WERI-Rb-1 (cell line): ENCODE measurements around the gene CEP97.

Experiments used
- DNase-seq: peaks from one replicate; pipeline ENCODE4 v3.0.0-alpha.2; 2020
- H3K27ac ChIP-seq: fragments of 250-450 bp; sonication (Bioruptor Pico); 2 replicates; pipeline ENCODE4 v1.5.1; 2020; ENCODE audit warnings: mild to moderate bottlenecking, moderate library complexity
- H3K27me3 ChIP-seq: fragments of 250-450 bp; sonication (Bioruptor Pico); 2 replicates; pipeline ENCODE4 v1.5.1; 2021; ENCODE audit warnings: mild to moderate bottlenecking, low read depth, moderate library complexity; ENCODE audit not compliant: insufficient read depth, severe bottlenecking
- H3K36me3 ChIP-seq: fragments of 250-450 bp; sonication (Bioruptor Pico); 2 replicates; pipeline ENCODE4 v1.5.1; 2020; ENCODE audit warnings: mild to moderate bottlenecking, moderate library complexity
- H3K4me3 ChIP-seq: 2 replicates; pipeline ENCODE4 v1.5.1; 2011; ENCODE audit warnings: low read depth, mild to moderate bottlenecking, control low read depth, low read length
- H3K9me3 ChIP-seq: fragments of 250-450 bp; sonication (Bioruptor Pico); 2 replicates; pipeline ENCODE4 v1.5.1; 2021; ENCODE audit warnings: mild to moderate bottlenecking, moderate library complexity; ENCODE audit not compliant: severe bottlenecking
- TF ChIP-seq, protein P1 (sequence below): IDR thresholded peaks from 2 replicates; pipeline ENCODE4 v1.5.1; 2011; ENCODE audit warnings: low read depth, mild to moderate bottlenecking, control low read depth, inconsistent platforms, low read length

The CEP97 gene

DNA sequence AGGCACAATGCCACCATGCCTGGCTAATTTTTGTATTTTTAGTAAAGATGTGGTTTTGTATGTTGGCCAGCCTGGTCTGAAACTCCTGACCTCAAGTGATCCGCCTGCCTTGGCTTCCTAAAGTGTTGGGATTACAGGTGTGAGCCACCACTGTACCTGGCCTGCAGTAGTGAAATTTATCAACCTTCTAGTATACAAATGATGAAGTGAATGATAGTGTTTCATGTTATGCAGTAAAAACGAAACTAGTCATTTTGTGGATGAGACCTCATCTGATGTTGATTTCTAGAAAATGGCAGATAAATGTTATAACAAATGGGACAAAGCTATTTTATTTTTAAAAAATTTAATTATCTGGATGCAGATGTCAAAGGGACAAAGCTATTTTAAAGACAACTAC, 87.5 kb downstream of the CEP97 start:
- Histone ChIP-seq H3K4me3 (no peak overlapping the region), H3K36me3 (no peaks in the 10 kb centered on the region), H3K27me3 (no peaks in the 10 kb centered on the region), H3K9me3 (no peaks in the 10 kb centered on the region), H3K27ac (no peak overlapping the region)
- TF ChIP-seq, protein P1, sequence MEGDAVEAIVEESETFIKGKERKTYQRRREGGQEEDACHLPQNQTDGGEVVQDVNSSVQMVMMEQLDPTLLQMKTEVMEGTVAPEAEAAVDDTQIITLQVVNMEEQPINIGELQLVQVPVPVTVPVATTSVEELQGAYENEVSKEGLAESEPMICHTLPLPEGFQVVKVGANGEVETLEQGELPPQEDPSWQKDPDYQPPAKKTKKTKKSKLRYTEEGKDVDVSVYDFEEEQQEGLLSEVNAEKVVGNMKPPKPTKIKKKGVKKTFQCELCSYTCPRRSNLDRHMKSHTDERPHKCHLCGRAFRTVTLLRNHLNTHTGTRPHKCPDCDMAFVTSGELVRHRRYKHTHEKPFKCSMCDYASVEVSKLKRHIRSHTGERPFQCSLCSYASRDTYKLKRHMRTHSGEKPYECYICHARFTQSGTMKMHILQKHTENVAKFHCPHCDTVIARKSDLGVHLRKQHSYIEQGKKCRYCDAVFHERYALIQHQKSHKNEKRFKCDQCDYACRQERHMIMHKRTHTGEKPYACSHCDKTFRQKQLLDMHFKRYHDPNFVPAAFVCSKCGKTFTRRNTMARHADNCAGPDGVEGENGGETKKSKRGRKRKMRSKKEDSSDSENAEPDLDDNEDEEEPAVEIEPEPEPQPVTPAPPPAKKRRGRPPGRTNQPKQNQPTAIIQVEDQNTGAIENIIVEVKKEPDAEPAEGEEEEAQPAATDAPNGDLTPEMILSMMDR: no peak
- DNase-seq: no peak

GRCh38 chr3:101812895-101813294, 88.5 kb downstream of the CEP97 start:
- TF ChIP-seq, protein P1: no peak

DNA sequence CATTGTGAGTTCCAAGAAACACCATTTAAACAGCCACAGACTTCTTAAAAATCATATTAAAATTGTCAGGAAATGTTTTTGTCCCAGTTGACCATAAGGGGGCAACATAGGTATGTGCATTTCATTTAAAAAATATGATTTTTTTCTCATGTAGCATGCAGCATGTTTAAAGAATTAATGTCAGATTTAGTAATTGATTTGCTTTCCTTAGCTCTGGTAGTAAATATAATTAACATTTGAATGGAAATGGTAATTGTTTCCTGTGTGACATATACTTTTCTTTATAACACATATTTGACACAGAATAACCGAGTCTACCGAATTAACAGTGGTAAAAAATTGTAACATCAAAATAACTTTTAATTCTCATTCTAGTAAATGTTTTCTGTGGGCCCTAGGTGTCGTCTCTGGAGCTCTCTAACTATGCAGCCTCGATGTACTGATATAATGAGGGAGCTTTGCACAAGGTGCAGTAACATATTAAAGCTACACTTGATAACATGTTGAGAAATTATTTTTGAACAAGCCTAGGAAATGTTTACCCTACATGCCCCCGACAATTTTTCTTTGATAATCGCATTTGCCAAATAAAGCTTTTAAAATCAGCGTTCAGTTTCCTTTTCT, 89.5 kb downstream of the CEP97 start:
- no peak for DNase-seq
- no peak overlapping the region for H3K4me3 ChIP-seq

More at GRCh38 chr3:101812895-101813294, 88.5 kb downstream of the CEP97 start:
- no peak overlapping the region for H3K4me3 ChIP-seq
- H3K27me3 ChIP-seq: no peaks in the 10 kb centered on the region
- no peak overlapping the region for H3K27ac ChIP-seq
- DNase-seq: no peak
- no peaks in the 10 kb centered on the region for H3K36me3 ChIP-seq
- no peaks in the 10 kb centered on the region for H3K9me3 ChIP-seq

GRCh38 chr3:101814835-101815234, 90.4 kb downstream of the CEP97 start:
- TF ChIP-seq, protein P1: no peak
- DNase-seq: no peak
- no peak overlapping the region for H3K4me3 ChIP-seq
- H3K27me3 ChIP-seq: no peaks in the 10 kb centered on the region
- H3K9me3 ChIP-seq: no peaks in the 10 kb centered on the region
- H3K27ac ChIP-seq: no peak overlapping the region
- no peaks in the 10 kb centered on the region for H3K36me3 ChIP-seq

More for the DNA sequence above, 89.5 kb downstream of the CEP97 start:
- Histone ChIP-seq H3K27me3 (no peaks in the 10 kb centered on the region), H3K27ac (no peak overlapping the region), H3K9me3 (no peaks in the 10 kb centered on the region), H3K36me3 (no peaks in the 10 kb centered on the region)
- TF ChIP-seq, protein P1: no peak

- TF ChIP-seq, protein P1: no peak
- no peaks in the 10 kb centered on the region for H3K9me3 ChIP-seq
- DNase-seq: no peak
- H3K36me3 ChIP-seq: no peaks in the 10 kb centered on the region
- H3K4me3 ChIP-seq: no peak overlapping the region
- H3K27ac ChIP-seq: no peak overlapping the region
- no peaks in the 10 kb centered on the region for H3K27me3 ChIP-seq
These were observed 92.1 kb downstream of the CEP97 start for GRCh38 chr3:101816215-101817149.
